Uterus (tissue), 4 donors: ENCODE data around the gene MTFR1L. TPM values are rescaled to one million over a fixed set of nuclear protein-coding genes. Genes with fewer than 3 reads are reported as not detected.

Source experiments
- DNase-seq, 2 donors: peaks; one replicate each; pipeline ENCODE4 v3.0.0-alpha.2; 2019 to 2020
- H3K27ac ChIP-seq, 2 donors: fragments of 200-600 bp; sonication (generic); 1 replicate in 1 of 2; 2 replicates in 1 of 2; pipeline ENCODE4 v1.5.1; 2016 to 2018
- H3K27me3 ChIP-seq, 2 donors: fragments of 200-600 bp; sonication (generic); one replicate each; pipeline ENCODE4 v1.5.1; 2018 to 2019; ENCODE audit warnings: control low read depth in 1 of 2
- H3K36me3 ChIP-seq, 2 donors: fragments of 200-600 bp; sonication (generic); one replicate each; pipeline ENCODE4 v1.5.1; 2019; ENCODE audit warnings: control low read depth in 1 of 2
- H3K4me1 ChIP-seq, 2 donors: fragments of 200-600 bp; sonication (generic); one replicate each; pipeline ENCODE4 v1.5.1; 2018 to 2019; ENCODE audit warnings: control low read depth in 1 of 2
- H3K4me3 ChIP-seq, 2 donors: fragments of 200-600 bp; sonication (generic); 1 replicate in 1 of 2; 2 replicates in 1 of 2; pipeline ENCODE4 v1.5.1; 2018 to 2019; ENCODE audit warnings: mild to moderate bottlenecking in 1 of 2
- H3K9me3 ChIP-seq, 2 donors: fragments of 200-600 bp; sonication (generic); one replicate each; pipeline ENCODE4 v1.5.1; 2019; ENCODE audit warnings: control low read depth in 1 of 2
- CTCF ChIP-seq, 4 experiments: fragments of 200-600 bp in 2 of 4; fragments of 450-650 bp in 2 of 4; sonication (generic) in 2 of 4; IDR thresholded peaks; one replicate each; pipeline ENCODE4 v1.5.1; 2016 to 2019; ENCODE audit warnings: antibody characterized with exemption in 4 of 4, mild to moderate bottlenecking in 2 of 4, moderate library complexity in 1 of 4
- POLR2A ChIP-seq, 2 donors: fragments of 450-650 bp; IDR thresholded peaks; one replicate each; pipeline ENCODE4 v1.6.1; 2016; ENCODE audit warnings: antibody characterized with exemption in 2 of 2, mild to moderate bottlenecking in 1 of 2, moderate library complexity in 1 of 2
- intact Hi-C: fragments of 100-400 bp; cut with DNase I; formaldehyde crosslinking; loops from one replicate; pipeline ENCODE4 v1.15.1; 2023; ENCODE audit warnings: low total_unique reads
- total RNA-seq, 4 donors: library from RNA; depleted of rRNA in 3 of 4; stranded (reverse); fragments of >200 nt in 3 of 4; gene quantifications; one replicate each; pipeline versions ENCODE4 v1.1.0 to v1.2.4, GENCODE V29; 2014 to 2023
- donor health status: DM: yes; HTN: yes; CAD: no.

MTFR1L gene
- total RNA-seq, 4 donors from 2014 or later = 51.5 to 106 (median 63.7) TPM

- Histone ChIP-seq H3K9me3 (no peaks in the 10 kb centered on the region), H3K4me3 (no peak overlapping the region), H3K36me3 (no peaks in the 10 kb centered on the region), H3K27me3 (no peaks in the 10 kb centered on the region), H3K27ac (no peak overlapping the region), H3K4me1 (no peaks in the 10 kb centered on the region)
- DNase-seq = no peak
- intact Hi-C loops = no loop called here
- no peak for TF ChIP-seq CTCF (IDR thresholded peaks at IDR 0.05)
- TF ChIP-seq POLR2A (IDR thresholded peaks at IDR 0.05) = no peak
Measured at GRCh38 chr1:25844536-25845337, 25.0 kb downstream of the MTFR1L start.

GRCh38 chr1:25845664-25846063, 25.9 kb downstream of the MTFR1L start:
- no peaks in the 10 kb centered on the region for H3K4me1 ChIP-seq
- H3K4me3 ChIP-seq = no peak overlapping the region
- intact Hi-C loops = no loop called here
- no peaks in the 10 kb centered on the region for H3K36me3 ChIP-seq
- H3K27me3 ChIP-seq = no peaks in the 10 kb centered on the region
- TF ChIP-seq POLR2A (IDR thresholded peaks at IDR 0.05) (no peak), CTCF (IDR thresholded peaks at IDR 0.05) (no peak)
- no peak overlapping the region for H3K27ac ChIP-seq
- no peaks in the 10 kb centered on the region for H3K9me3 ChIP-seq
- DNase-seq = no peak

- intact Hi-C loops = no loop called here
- H3K27ac ChIP-seq = no peak overlapping the region
Measured at GRCh38 chr1:25847929-25848328, 28.2 kb downstream of the MTFR1L start.

GRCh38 chr1:25848531-25848930, 28.8 kb downstream of the MTFR1L start:
- Histone ChIP-seq H3K4me1 (no peaks in the 10 kb centered on the region), H3K27me3 (no peaks in the 10 kb centered on the region), H3K9me3 (no peaks in the 10 kb centered on the region), H3K27ac (no peak overlapping the region), H3K4me3 (no peak overlapping the region), H3K36me3 (no peaks in the 10 kb centered on the region)
- intact Hi-C loops = no loop called here
- TF ChIP-seq CTCF (IDR thresholded peaks at IDR 0.05) = no peak
- TF ChIP-seq POLR2A (IDR thresholded peaks at IDR 0.05) = no peak
- DNase-seq = no peak

More at GRCh38 chr1:25847929-25848328, 28.2 kb downstream of the MTFR1L start:
- Histone ChIP-seq H3K4me1 (no peaks in the 10 kb centered on the region), H3K9me3 (no peaks in the 10 kb centered on the region), H3K4me3 (no peak overlapping the region), H3K27me3 (no peaks in the 10 kb centered on the region), H3K36me3 (no peaks in the 10 kb centered on the region)
- no peak for DNase-seq
- no peak for TF ChIP-seq POLR2A (IDR thresholded peaks at IDR 0.05)
- TF ChIP-seq CTCF (IDR thresholded peaks at IDR 0.05) = no peak

GRCh38 chr1:25854554-25854953, 34.8 kb downstream of the MTFR1L start:
- Histone ChIP-seq H3K27me3 (no peaks in the 10 kb centered on the region), H3K9me3 (no peaks in the 10 kb centered on the region), H3K36me3 (no peaks in the 10 kb centered on the region), H3K4me3 (no peak overlapping the region), H3K4me1 (no peaks in the 10 kb centered on the region), H3K27ac (no peak overlapping the region)
- TF ChIP-seq POLR2A (IDR thresholded peaks at IDR 0.05) (no peak), CTCF (IDR thresholded peaks at IDR 0.05) (no peak)
- intact Hi-C loops = no loop called here
- DNase-seq = no peak
